Ovary (tissue), 3 donors: ENCODE data around the gene FBXO15.

Experiments
- CTCF ChIP-seq, 3 donors: fragments of 450-650 bp in 2 of 3; fragments of 200-600 bp in 1 of 3; IDR thresholded peaks; one replicate each; pipeline versions ENCODE4 v1.5.1 to v1.8.0; 2016 to 2022; ENCODE audit warnings: antibody characterized with exemption in 3 of 3, mild to moderate bottlenecking in 1 of 3
- EP300 ChIP-seq: sonication (generic); formaldehyde crosslinking; IDR thresholded peaks from one replicate; pipeline ENCODE4 v1.6.1; 2017; ENCODE audit warnings: antibody characterized with exemption
- POLR2A ChIP-seq: fragments of 450-650 bp; IDR thresholded peaks from one replicate; pipeline ENCODE4 v1.6.1; 2017; ENCODE audit warnings: antibody characterized with exemption, mild to moderate bottlenecking, moderate library complexity
- donor health status: DM: no; HTN: no; CAD: no.

GRCh38 chr18:74163019-74163660, 15.5 kb upstream of the FBXO15 start:
- TF ChIP-seq CTCF (IDR thresholded peaks at IDR 0.05) (no peak), EP300 (no peak), POLR2A (no peak)
